22Rv1 (cell line): Measurements from ENCODE around the gene CDK1.

Source experiments
- ZFX ChIP-seq: fragments of 450-650 bp; IDR thresholded peaks from 2 replicates; pipeline ENCODE4 v1.6.1; 2017; ENCODE audit warnings: antibody characterized with exemption, borderline replicate concordance
- TF ChIP-seq, protein P1 (sequence below): fragments of 450-650 bp; IDR thresholded peaks from 2 replicates; pipeline ENCODE4 v1.5.1; 2017; ENCODE audit warnings: mild to moderate bottlenecking

DNA sequence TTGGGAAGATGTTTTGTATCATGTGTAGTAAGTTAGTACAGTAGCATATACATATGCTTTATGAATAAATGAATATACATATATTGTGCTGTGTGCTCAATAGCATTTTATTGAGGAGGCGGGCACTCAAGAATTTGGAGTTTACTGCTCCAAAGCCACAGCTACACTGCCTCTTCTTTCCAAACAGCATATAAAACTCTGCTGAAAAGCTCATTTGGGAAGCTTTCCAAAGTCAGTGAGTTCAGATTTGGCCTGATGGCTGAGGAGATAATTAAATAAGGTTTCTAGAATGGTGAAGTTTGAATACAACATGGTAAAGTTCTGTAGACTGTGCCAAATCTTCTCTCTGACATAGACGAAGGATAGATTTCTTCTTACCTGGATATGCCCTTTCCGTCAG lies 29.8 kb downstream of the CDK1 start:
- TF ChIP-seq, protein P1, sequence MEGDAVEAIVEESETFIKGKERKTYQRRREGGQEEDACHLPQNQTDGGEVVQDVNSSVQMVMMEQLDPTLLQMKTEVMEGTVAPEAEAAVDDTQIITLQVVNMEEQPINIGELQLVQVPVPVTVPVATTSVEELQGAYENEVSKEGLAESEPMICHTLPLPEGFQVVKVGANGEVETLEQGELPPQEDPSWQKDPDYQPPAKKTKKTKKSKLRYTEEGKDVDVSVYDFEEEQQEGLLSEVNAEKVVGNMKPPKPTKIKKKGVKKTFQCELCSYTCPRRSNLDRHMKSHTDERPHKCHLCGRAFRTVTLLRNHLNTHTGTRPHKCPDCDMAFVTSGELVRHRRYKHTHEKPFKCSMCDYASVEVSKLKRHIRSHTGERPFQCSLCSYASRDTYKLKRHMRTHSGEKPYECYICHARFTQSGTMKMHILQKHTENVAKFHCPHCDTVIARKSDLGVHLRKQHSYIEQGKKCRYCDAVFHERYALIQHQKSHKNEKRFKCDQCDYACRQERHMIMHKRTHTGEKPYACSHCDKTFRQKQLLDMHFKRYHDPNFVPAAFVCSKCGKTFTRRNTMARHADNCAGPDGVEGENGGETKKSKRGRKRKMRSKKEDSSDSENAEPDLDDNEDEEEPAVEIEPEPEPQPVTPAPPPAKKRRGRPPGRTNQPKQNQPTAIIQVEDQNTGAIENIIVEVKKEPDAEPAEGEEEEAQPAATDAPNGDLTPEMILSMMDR: no peak
- TF ChIP-seq ZFX: no peak
